GM12878 (cell line): ENCODE data around the gene MNT. TPM values are rescaled to one million over a fixed set of nuclear protein-coding genes. Genes with fewer than 3 reads are reported as not detected.

Source experiments
- ATAC-seq: fragments of 200-7000 bp; cut with Tn5 transposase; 3 replicates; pipeline ENCODE4 v1.9.1; 2020; ENCODE audit warnings: mild to moderate bottlenecking, moderate library complexity
- BruUV-seq: library from RNA; stranded (reverse); fragments of 400-500 nt; replicated peaks from 2 replicates; lab custom pipeline; 2021; lab: Mats Ljungman, UMichigan
- CTCF ChIA-PET: fragments of 300-600 bp; sonication (Branson Sonifier 250); formaldehyde crosslinking; extraction: SDS; loops from one replicate; lab custom pipeline; 2021; ENCODE audit warnings: inconsistent platforms; lab: Yijun Ruan, JAX
- POLR2A ChIA-PET: fragments of 350-600 bp; formaldehyde crosslinking; extraction: SDS; loops from one replicate; lab custom pipeline; 2021; ENCODE audit warnings: inconsistent platforms; lab: Charles Lee
- RAD21 ChIA-PET: fragments of 300-600 bp; sonication (Branson Sonifier 250); formaldehyde crosslinking; loops from one replicate; lab custom pipeline; 2023; ENCODE audit warnings: antibody characterized with exemption; ENCODE audit not compliant: unreplicated experiment; lab: Charles Lee
- SMC1A ChIA-PET: fragments of 300-600 bp; sonication (Branson Sonifier 250); formaldehyde crosslinking; loops from one replicate; lab custom pipeline; 2023; ENCODE audit not compliant: unreplicated experiment, uncharacterized antibody; lab: Charles Lee
- DNase-seq: peaks from one replicate; pipeline ENCODE4 v3.0.0-alpha.2; 2011; ENCODE audit warnings: low read depth, low spot score
- FAIRE-seq: peaks from 3 replicates; lab custom pipeline; 2011; peaks lifted over from hg19 to GRCh38; lab: Jason Lieb, UNC
- H2AFZ ChIP-seq: 2 replicates; pipeline ENCODE4 v1.6.0; 2011; ENCODE audit warnings: low read depth, low read length, control low read depth; ENCODE audit not compliant: control insufficient read depth
- H3K27ac ChIP-seq: 2 replicates; pipeline ENCODE4 v1.5.1; 2011; ENCODE audit warnings: control low read depth; ENCODE audit not compliant: control insufficient read depth, insufficient read depth
- H3K27me3 ChIP-seq, 2 experiments: replicated peaks in 1 of 2; 2 replicates each; pipeline versions ENCODE4 v1.6.0 to v1.6.1; 2011; ENCODE audit warnings: low read length in 1 of 2; ENCODE audit not compliant: control insufficient read depth in 2 of 2, insufficient read depth in 2 of 2
- H3K36me3 ChIP-seq, 2 experiments: 2 replicates each; pipeline ENCODE4 v1.5.1; 2011; ENCODE audit warnings: low read length in 1 of 2; ENCODE audit not compliant: control insufficient read depth in 2 of 2, insufficient read depth in 2 of 2
- H3K4me1 ChIP-seq: 2 replicates; pipeline ENCODE4 v1.6.1; 2011; ENCODE audit warnings: mild to moderate bottlenecking, low read length, moderate library complexity, mixed read lengths; ENCODE audit not compliant: control insufficient read depth, insufficient read depth
- H3K4me2 ChIP-seq: 2 replicates; pipeline ENCODE4 v1.6.0; 2011; ENCODE audit warnings: control low read depth; ENCODE audit not compliant: control insufficient read depth, insufficient read depth
- H3K4me3 ChIP-seq: fragments of 200-600 bp; sonication (generic); 2 replicates; pipeline ENCODE4 v1.5.1; 2016
- H3K79me2 ChIP-seq: 2 replicates; pipeline ENCODE4 v1.6.0; 2011; ENCODE audit warnings: low read length; ENCODE audit not compliant: control insufficient read depth, insufficient read depth
- H3K9ac ChIP-seq: 2 replicates; pipeline ENCODE4 v1.8.0; 2011; ENCODE audit warnings: low read length, control low read depth, mixed read lengths; ENCODE audit not compliant: control insufficient read depth, insufficient read depth
- H3K9me3 ChIP-seq: replicated peaks from 3 replicates; pipeline ENCODE4 v1.5.1; 2011; ENCODE audit warnings: mild to moderate bottlenecking, low read length; ENCODE audit not compliant: control insufficient read depth, insufficient read depth
- H4K20me1 ChIP-seq: 2 replicates; pipeline ENCODE4 v1.6.0; 2011; ENCODE audit not compliant: control insufficient read depth, insufficient read depth
- CEBPZ ChIP-seq: fragments of 150-350 bp; IDR thresholded peaks from 2 replicates; pipeline ENCODE4 v1.6.1; 2016; ENCODE audit warnings: low read depth, low read length
- CREM ChIP-seq: IDR thresholded peaks from 2 replicates; pipeline ENCODE4 v1.6.1; 2014; ENCODE audit warnings: antibody characterized with exemption, low read depth
- EED ChIP-seq: sonication (generic); IDR thresholded peaks from 2 replicates; pipeline ENCODE4 v1.6.1; 2016; ENCODE audit warnings: antibody characterized with exemption, low read depth
- HSF1 ChIP-seq: fragments of 150-350 bp; IDR thresholded peaks from 2 replicates; pipeline ENCODE4 v1.6.1; 2014; ENCODE audit warnings: mild to moderate bottlenecking, low read depth, low read length
- IKZF1 ChIP-seq: fragments of 450-650 bp; conservative IDR thresholded peaks from 2 replicates; pipeline ENCODE4 v1.6.1; 2017; ENCODE audit warnings: antibody characterized with exemption, mild to moderate bottlenecking
- MAX ChIP-seq: IDR thresholded peaks from 2 replicates; pipeline ENCODE4 v1.6.1; 2012; ENCODE audit warnings: low read depth, low read length, improper control_type of control experiment
- MYC ChIP-seq: IDR thresholded peaks from 2 replicates; pipeline ENCODE4 v1.6.1; 2011; ENCODE audit warnings: mild to moderate bottlenecking, low read length, moderate library complexity, inconsistent platforms; ENCODE audit not compliant: insufficient read depth, insufficient replicate concordance, insufficient read length, severe bottlenecking
- PKNOX1 ChIP-seq: fragments of 450-650 bp; IDR thresholded peaks from 2 replicates; pipeline ENCODE4 v1.6.1; 2016; ENCODE audit warnings: mild to moderate bottlenecking
- POLR2A ChIP-seq: IDR thresholded peaks from 2 replicates; pipeline ENCODE4 v1.6.1; 2011; ENCODE audit warnings: low read depth, mild to moderate bottlenecking, low read length
- TCF3 ChIP-seq: IDR thresholded peaks from 2 replicates; pipeline ENCODE4 v1.6.1; 2012; ENCODE audit warnings: low read depth, mild to moderate bottlenecking, low read length, borderline replicate concordance; ENCODE audit not compliant: insufficient read depth
- ZBTB11 ChIP-seq: fragments of 450-650 bp; formaldehyde crosslinking; IDR thresholded peaks from 2 replicates; pipeline ENCODE4 v1.5.0; 2022; ENCODE audit warnings: mild to moderate bottlenecking, missing genetic modification characterization
- ZNF217 ChIP-seq: fragments of 450-650 bp; IDR thresholded peaks from 2 replicates; pipeline ENCODE4 v1.6.1; 2017; ENCODE audit warnings: antibody characterized with exemption, mild to moderate bottlenecking
- WGBS: methylation state at CpG from one replicate; pipeline ENCODE4 v1.1.6; 2016; ENCODE audit warnings: low lambda C conversion rate; ENCODE audit not compliant: insufficient replicate concordance, insufficient coverage; ENCODE audit errors: missing lambda C conversion rate; 5-methylcytosine and 5-hydroxymethylcytosine counted together
- in situ Hi-C: fragments of 300-500 bp; cut with MboI; formaldehyde crosslinking; loops from 9 replicates; pipeline ENCODE4 v1.14.3; 2018; ENCODE audit warnings: mixed read lengths
- intact Hi-C: fragments of 100-400 bp; cut with micrococcal nuclease; formaldehyde crosslinking; loops from one replicate; pipeline ENCODE4 v1.14.2; 2022; ENCODE audit not compliant: unreplicated experiment
- polyA plus RNA-seq, 11 experiments: library from polyadenylated mRNA; depleted of rRNA in 4 of 11; unstranded in 6 of 11; stranded (reverse) in 5 of 11; fragments of >200 nt; fragmentation: Nextera tagmentation in 4 of 11; fragmentation: Illumina TruSeq in 1 of 11; extraction: Ambion mirVana in 4 of 11; extraction: Trizol in 1 of 11; gene quantifications; 1 replicate in 1 of 11; 2 replicates in 10 of 11; pipeline versions ENCODE4 v1.2.1 to v1.2.3, GENCODE V29; 2011 to 2016; ENCODE audit warnings: inconsistent platforms in 2 of 11, missing spikeins in 2 of 11, low read depth in 1 of 11
- total RNA-seq, 4 experiments: library from RNA; depleted of rRNA in 3 of 4; stranded (reverse); fragments of >200 nt in 3 of 4; fragmentation: Illumina TruSeq in 1 of 4; extraction: Trizol in 1 of 4; gene quantifications; 2 replicates each; pipeline versions ENCODE4 v1.2.1 to v1.2.3, GENCODE V29; 2013 to 2021

MNT gene
- total and polyA plus RNA-seq, 10 of the 15 experiments (the other 5 are each of a cell fraction or from before 2014, with no cell fraction given): 0.31 to 15.9 (median 3.8) TPM

- RAD21 ChIA-PET: interaction anchor here (0.6 to 3.8 kb wide), 4 partner anchors 9 to 23 kb away, joined by 3 to 50 read pairs (median 26); no protein-coding TSS in a partner anchor
- in situ Hi-C loops: no loop called here
- CTCF ChIA-PET: interaction anchor here (1.3 to 4.7 kb wide), 3 partner anchors 10 to 40 kb away, joined by 3 to 73 read pairs (median 50); no protein-coding TSS in a partner anchor
- peak; percentile 71 for FAIRE-seq
- Histone ChIP-seq H3K4me1 (peaks cover 29% of the 10 kb centered on the region), H3K4me2 (peak overlapping the region; percentile 83), H3K27ac (peak overlapping the region; percentile 86), H3K36me3 (peaks cover 0 to 4% of the 10 kb centered on the region in 2 experiments; a peak in 1 of 4 replicates), H3K79me2 (peaks cover 11% of the 10 kb centered on the region), H3K9ac (peak overlapping the region; percentile 77), H3K9me3 (no peaks in the 10 kb centered on the region), H3K27me3 (no peaks in the 10 kb centered on the region), H4K20me1 (no peaks in the 10 kb centered on the region), H2AFZ (peak overlapping the region; percentile 82), H3K4me3 (peak overlapping the region; percentile 78)
- WGBS: 2% methylated on average over 52 of the region's 99 CpGs
- POLR2A ChIA-PET: interaction anchor here (0.6 to 3.3 kb wide), 5 partner anchors 9 to 240 kb away, joined by 3 to 16 read pairs (median 3); no protein-coding TSS in a partner anchor
- DNase-seq: no peak
- no TSS peak for BruUV-seq
- intact Hi-C loops: loop anchor here (2.0 kb wide), 1 partner anchor 317 kb away; the partner anchor contains the start of gene CLUH
- peak; percentile 51 for ATAC-seq
- SMC1A ChIA-PET: interaction anchor here (1.5 to 3.0 kb wide), 3 partner anchors 9 to 57 kb away, joined by 3 to 34 read pairs (median 20); partner anchors contain the start of gene TSR1
- TF ChIP-seq CREM (peak; percentile 52), MAX (peak; percentile 92), POLR2A (peak; percentile 67), ZNF217 (no peak), HSF1 (no peak), PKNOX1 (peak; percentile 29; the same call in 1 of the 2 replicates), IKZF1 (peak; percentile 69), TCF3 (no peak), ZBTB11 (CRISPR knock-in tag) (no peak), CEBPZ (no peak), EED (0 out of 2 replicates have a peak, but pooled peaks have one; percentile 9), MYC (peak; percentile 67)
Observed at GRCh38 chr17:2393174-2393953, 7.5 kb downstream of the MNT start.
